Measurements from ENCODE around the gene EPS15.

DNA sequence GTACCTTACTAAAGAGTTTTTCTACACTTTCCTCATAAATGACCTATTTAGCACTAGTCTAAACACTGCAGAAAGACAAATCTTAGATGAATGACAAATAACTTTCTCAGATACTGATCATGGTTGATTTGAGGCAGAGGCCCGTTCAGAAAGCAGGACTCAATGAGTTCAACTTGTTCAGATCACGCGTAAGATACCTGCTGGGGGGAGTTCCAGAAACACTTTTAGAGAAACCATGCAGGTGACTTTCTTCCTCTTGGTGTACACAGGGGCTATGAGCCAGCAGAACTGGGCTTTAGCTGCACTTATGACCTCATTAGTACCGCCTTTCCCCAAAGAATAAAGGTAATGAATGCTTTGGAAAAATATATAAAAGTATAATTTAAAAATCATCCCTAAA is 149.9 kb downstream of the EPS15 start:
- TF ChIP-seq POLR2A (IDR thresholded peaks at IDR 0.05; ENCODE audit: low read depth, low read length) (no peak), POLR2AphosphoS5 (IDR thresholded peaks at IDR 0.05; ENCODE audit: low read depth, low read length) (no peak)

All from GM12891 (cell line).